HEK293 (cell line): ENCODE results near the gene ACSF2.

Experiments
- KLF10 ChIP-seq: fragments of 450-650 bp; IDR thresholded peaks from 2 replicates; pipeline ENCODE4 v1.5.1; 2018; ENCODE audit warnings: missing biosample characterization, mild to moderate bottlenecking, missing genetic modification characterization
- KLF16 ChIP-seq: fragments of 450-650 bp; formaldehyde crosslinking; IDR thresholded peaks from 2 replicates; pipeline ENCODE4 v1.5.1; 2017; ENCODE audit warnings: missing biosample characterization, missing genetic modification characterization
- KLF9 ChIP-seq: fragments of 450-650 bp; formaldehyde crosslinking; IDR thresholded peaks from 2 replicates; pipeline ENCODE4 v1.5.1; 2016; ENCODE audit warnings: missing biosample characterization, missing genetic modification characterization, low read depth
- ZNF19 ChIP-seq: fragments of 450-650 bp; formaldehyde crosslinking; IDR thresholded peaks from 2 replicates; pipeline ENCODE4; 2016; ENCODE audit warnings: missing biosample characterization, missing genetic modification characterization, low read depth
- ZNF274 ChIP-seq, 2 experiments: fragments of 200-500 bp in 1 of 2; fragments of 450-650 bp in 1 of 2; sonication (Bioruptor generic) in 1 of 2; formaldehyde crosslinking in 1 of 2; IDR thresholded peaks; 2 replicates each; pipeline versions ENCODE4 v1.5.1 to v1.6.1; 2014 to 2016; ENCODE audit warnings: borderline replicate concordance in 1 of 2, inconsistent platforms in 1 of 2, low read length in 1 of 2, missing biosample characterization in 1 of 2, missing genetic modification characterization in 1 of 2
- ZNF837 ChIP-seq: fragments of 450-650 bp; formaldehyde crosslinking; IDR thresholded peaks from 2 replicates; pipeline ENCODE4 v1.5.1; 2016; ENCODE audit warnings: missing biosample characterization, missing genetic modification characterization
- TF ChIP-seq, protein P1 (sequence below): fragments of 450-650 bp; formaldehyde crosslinking; IDR thresholded peaks from 2 replicates; pipeline ENCODE4 v1.5.1; 2016; ENCODE audit warnings: missing biosample characterization, missing genetic modification characterization
- TF ChIP-seq, protein P2 (sequence below): fragments of 450-650 bp; formaldehyde crosslinking; IDR thresholded peaks from 2 replicates; pipeline ENCODE4 v1.5.1; 2016; ENCODE audit warnings: missing biosample characterization, missing genetic modification characterization
- TF ChIP-seq, protein P3 (sequence below): fragments of 450-650 bp; formaldehyde crosslinking; IDR thresholded peaks from 2 replicates; pipeline ENCODE4 v1.5.1; 2016; ENCODE audit warnings: missing biosample characterization, missing genetic modification characterization
- TF ChIP-seq, protein P4 (sequence below): fragments of 450-650 bp; formaldehyde crosslinking; IDR thresholded peaks from 2 replicates; pipeline ENCODE4 v1.5.1; 2016; ENCODE audit warnings: missing biosample characterization, missing genetic modification characterization
- TF ChIP-seq, protein P5 (sequence below): fragments of 450-650 bp; formaldehyde crosslinking; IDR thresholded peaks from 2 replicates; pipeline ENCODE4 v1.5.1; 2016; ENCODE audit warnings: missing biosample characterization, missing genetic modification characterization, borderline replicate concordance
- TF ChIP-seq, protein P6 (sequence below): fragments of 450-650 bp; formaldehyde crosslinking; conservative IDR thresholded peaks from 2 replicates; pipeline ENCODE4 v1.5.1; 2016; ENCODE audit warnings: low read depth, missing biosample characterization, missing genetic modification characterization

DNA sequence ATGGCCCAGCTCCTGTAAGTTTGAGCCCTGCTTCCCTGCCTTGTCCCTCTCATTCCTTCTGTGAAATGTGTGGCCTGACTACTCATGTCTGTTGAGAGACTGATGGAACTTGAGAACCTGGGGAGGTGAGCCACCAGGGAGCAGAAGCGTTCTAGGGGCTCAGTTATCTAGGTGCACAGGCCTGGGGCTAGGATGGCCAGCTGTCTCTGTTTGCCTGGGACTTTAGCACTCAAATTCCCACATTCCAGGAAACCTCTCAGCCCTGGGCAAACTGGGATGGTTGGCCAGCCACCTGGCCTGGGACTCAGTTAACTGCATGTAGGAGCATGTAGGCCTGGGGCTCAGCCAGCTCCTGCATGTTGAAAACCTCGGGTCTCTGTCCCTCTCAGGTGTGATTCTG is 97.2 kb downstream of the ACSF2 start:
- TF ChIP-seq ZNF274 (IDR thresholded peaks at IDR 0.05; ENCODE audit: low read length) (no peak), ZNF274 (tag by site-specific recombination; IDR thresholded peaks at IDR 0.05; ENCODE audit: borderline replicate concordance) (no peak), ZNF837 (no peak), ZNF19 (tag by site-specific recombination) (no peak), KLF9 (tag by site-specific recombination) (no peak), KLF16 (tag by site-specific recombination) (no peak), KLF10 (no peak)
- TF ChIP-seq, protein P1, sequence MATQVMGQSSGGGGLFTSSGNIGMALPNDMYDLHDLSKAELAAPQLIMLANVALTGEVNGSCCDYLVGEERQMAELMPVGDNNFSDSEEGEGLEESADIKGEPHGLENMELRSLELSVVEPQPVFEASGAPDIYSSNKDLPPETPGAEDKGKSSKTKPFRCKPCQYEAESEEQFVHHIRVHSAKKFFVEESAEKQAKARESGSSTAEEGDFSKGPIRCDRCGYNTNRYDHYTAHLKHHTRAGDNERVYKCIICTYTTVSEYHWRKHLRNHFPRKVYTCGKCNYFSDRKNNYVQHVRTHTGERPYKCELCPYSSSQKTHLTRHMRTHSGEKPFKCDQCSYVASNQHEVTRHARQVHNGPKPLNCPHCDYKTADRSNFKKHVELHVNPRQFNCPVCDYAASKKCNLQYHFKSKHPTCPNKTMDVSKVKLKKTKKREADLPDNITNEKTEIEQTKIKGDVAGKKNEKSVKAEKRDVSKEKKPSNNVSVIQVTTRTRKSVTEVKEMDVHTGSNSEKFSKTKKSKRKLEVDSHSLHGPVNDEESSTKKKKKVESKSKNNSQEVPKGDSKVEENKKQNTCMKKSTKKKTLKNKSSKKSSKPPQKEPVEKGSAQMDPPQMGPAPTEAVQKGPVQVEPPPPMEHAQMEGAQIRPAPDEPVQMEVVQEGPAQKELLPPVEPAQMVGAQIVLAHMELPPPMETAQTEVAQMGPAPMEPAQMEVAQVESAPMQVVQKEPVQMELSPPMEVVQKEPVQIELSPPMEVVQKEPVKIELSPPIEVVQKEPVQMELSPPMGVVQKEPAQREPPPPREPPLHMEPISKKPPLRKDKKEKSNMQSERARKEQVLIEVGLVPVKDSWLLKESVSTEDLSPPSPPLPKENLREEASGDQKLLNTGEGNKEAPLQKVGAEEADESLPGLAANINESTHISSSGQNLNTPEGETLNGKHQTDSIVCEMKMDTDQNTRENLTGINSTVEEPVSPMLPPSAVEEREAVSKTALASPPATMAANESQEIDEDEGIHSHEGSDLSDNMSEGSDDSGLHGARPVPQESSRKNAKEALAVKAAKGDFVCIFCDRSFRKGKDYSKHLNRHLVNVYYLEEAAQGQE: no peak
- TF ChIP-seq, protein P2, sequence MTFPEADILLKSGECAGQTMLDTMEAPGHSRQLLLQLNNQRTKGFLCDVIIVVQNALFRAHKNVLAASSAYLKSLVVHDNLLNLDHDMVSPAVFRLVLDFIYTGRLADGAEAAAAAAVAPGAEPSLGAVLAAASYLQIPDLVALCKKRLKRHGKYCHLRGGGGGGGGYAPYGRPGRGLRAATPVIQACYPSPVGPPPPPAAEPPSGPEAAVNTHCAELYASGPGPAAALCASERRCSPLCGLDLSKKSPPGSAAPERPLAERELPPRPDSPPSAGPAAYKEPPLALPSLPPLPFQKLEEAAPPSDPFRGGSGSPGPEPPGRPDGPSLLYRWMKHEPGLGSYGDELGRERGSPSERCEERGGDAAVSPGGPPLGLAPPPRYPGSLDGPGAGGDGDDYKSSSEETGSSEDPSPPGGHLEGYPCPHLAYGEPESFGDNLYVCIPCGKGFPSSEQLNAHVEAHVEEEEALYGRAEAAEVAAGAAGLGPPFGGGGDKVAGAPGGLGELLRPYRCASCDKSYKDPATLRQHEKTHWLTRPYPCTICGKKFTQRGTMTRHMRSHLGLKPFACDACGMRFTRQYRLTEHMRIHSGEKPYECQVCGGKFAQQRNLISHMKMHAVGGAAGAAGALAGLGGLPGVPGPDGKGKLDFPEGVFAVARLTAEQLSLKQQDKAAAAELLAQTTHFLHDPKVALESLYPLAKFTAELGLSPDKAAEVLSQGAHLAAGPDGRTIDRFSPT: no peak
- TF ChIP-seq, protein P3, sequence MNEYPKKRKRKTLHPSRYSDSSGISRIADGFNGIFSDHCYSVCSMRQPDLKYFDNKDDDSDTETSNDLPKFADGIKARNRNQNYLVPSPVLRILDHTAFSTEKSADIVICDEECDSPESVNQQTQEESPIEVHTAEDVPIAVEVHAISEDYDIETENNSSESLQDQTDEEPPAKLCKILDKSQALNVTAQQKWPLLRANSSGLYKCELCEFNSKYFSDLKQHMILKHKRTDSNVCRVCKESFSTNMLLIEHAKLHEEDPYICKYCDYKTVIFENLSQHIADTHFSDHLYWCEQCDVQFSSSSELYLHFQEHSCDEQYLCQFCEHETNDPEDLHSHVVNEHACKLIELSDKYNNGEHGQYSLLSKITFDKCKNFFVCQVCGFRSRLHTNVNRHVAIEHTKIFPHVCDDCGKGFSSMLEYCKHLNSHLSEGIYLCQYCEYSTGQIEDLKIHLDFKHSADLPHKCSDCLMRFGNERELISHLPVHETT (tag by site-specific recombination): no peak
- TF ChIP-seq, protein P4, sequence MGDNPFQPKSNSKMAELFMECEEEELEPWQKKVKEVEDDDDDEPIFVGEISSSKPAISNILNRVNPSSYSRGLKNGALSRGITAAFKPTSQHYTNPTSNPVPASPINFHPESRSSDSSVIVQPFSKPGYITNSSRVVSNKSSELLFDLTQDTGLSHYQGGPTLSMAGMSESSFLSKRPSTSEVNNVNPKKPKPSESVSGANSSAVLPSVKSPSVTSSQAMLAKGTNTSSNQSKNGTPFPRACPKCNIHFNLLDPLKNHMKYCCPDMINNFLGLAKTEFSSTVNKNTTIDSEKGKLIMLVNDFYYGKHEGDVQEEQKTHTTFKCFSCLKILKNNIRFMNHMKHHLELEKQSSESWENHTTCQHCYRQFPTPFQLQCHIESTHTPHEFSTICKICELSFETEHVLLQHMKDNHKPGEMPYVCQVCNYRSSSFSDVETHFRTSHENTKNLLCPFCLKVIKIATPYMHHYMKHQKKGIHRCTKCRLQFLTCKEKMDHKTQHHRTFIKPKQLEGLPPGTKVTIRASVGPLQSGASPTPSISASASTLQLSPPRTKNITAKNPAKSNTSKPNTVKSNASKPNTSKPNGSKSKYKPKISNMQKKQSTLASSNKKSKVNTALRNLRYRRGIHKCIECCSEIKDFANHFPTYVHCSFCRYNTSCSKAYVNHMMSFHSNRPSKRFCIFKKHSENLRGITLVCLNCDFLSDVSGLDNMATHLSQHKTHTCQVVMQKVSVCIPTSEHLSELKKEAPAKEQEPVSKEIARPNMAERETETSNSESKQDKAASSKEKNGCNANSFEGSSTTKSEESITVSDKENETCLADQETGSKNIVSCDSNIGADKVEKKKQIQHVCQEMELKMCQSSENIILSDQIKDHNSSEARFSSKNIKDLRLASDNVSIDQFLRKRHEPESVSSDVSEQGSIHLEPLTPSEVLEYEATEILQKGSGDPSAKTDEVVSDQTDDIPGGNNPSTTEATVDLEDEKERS (tag by site-specific recombination): no peak
- TF ChIP-seq, protein P5, sequence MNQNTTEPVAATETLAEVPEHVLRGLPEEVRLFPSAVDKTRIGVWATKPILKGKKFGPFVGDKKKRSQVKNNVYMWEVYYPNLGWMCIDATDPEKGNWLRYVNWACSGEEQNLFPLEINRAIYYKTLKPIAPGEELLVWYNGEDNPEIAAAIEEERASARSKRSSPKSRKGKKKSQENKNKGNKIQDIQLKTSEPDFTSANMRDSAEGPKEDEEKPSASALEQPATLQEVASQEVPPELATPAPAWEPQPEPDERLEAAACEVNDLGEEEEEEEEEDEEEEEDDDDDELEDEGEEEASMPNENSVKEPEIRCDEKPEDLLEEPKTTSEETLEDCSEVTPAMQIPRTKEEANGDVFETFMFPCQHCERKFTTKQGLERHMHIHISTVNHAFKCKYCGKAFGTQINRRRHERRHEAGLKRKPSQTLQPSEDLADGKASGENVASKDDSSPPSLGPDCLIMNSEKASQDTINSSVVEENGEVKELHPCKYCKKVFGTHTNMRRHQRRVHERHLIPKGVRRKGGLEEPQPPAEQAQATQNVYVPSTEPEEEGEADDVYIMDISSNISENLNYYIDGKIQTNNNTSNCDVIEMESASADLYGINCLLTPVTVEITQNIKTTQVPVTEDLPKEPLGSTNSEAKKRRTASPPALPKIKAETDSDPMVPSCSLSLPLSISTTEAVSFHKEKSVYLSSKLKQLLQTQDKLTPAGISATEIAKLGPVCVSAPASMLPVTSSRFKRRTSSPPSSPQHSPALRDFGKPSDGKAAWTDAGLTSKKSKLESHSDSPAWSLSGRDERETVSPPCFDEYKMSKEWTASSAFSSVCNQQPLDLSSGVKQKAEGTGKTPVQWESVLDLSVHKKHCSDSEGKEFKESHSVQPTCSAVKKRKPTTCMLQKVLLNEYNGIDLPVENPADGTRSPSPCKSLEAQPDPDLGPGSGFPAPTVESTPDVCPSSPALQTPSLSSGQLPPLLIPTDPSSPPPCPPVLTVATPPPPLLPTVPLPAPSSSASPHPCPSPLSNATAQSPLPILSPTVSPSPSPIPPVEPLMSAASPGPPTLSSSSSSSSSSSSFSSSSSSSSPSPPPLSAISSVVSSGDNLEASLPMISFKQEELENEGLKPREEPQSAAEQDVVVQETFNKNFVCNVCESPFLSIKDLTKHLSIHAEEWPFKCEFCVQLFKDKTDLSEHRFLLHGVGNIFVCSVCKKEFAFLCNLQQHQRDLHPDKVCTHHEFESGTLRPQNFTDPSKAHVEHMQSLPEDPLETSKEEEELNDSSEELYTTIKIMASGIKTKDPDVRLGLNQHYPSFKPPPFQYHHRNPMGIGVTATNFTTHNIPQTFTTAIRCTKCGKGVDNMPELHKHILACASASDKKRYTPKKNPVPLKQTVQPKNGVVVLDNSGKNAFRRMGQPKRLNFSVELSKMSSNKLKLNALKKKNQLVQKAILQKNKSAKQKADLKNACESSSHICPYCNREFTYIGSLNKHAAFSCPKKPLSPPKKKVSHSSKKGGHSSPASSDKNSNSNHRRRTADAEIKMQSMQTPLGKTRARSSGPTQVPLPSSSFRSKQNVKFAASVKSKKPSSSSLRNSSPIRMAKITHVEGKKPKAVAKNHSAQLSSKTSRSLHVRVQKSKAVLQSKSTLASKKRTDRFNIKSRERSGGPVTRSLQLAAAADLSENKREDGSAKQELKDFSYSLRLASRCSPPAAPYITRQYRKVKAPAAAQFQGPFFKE (tag by site-specific recombination): no peak
- TF ChIP-seq, protein P6, sequence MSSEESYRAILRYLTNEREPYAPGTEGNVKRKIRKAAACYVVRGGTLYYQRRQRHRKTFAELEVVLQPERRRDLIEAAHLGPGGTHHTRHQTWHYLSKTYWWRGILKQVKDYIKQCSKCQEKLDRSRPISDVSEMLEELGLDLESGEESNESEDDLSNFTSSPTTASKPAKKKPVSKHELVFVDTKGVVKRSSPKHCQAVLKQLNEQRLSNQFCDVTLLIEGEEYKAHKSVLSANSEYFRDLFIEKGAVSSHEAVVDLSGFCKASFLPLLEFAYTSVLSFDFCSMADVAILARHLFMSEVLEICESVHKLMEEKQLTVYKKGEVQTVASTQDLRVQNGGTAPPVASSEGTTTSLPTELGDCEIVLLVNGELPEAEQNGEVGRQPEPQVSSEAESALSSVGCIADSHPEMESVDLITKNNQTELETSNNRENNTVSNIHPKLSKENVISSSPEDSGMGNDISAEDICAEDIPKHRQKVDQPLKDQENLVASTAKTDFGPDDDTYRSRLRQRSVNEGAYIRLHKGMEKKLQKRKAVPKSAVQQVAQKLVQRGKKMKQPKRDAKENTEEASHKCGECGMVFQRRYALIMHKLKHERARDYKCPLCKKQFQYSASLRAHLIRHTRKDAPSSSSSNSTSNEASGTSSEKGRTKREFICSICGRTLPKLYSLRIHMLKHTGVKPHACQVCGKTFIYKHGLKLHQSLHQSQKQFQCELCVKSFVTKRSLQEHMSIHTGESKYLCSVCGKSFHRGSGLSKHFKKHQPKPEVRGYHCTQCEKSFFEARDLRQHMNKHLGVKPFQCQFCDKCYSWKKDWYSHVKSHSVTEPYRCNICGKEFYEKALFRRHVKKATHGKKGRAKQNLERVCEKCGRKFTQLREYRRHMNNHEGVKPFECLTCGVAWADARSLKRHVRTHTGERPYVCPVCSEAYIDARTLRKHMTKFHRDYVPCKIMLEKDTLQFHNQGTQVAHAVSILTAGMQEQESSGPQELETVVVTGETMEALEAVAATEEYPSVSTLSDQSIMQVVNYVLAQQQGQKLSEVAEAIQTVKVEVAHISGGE (tag by site-specific recombination): no peak
